Activated CD4-positive, alpha-beta memory T cell treated with anti-CD3 and anti-CD28 coated beads for 36 hours (primary cell): Measurements from ENCODE around the gene CLTB. TPM values are rescaled to one million over a fixed set of nuclear protein-coding genes. Genes with fewer than 3 reads are reported as not detected.
"Not testable (repeated sequence)": the region's sequence is repeated elsewhere in the genome, so short reads cannot be mapped to it uniquely, and the experiment has no call there.

Source experiments
- CTCF ChIA-PET: fragments of 350-600 bp; sonication (Branson Sonifier 250); formaldehyde crosslinking; loops from one replicate; lab custom pipeline; 2021; ENCODE audit warnings: antibody characterized with exemption, inconsistent platforms; lab: Charles Lee
- POLR2A ChIA-PET: fragments of 350-600 bp; sonication (Branson Sonifier 250); formaldehyde crosslinking; loops from one replicate; lab custom pipeline; 2021; ENCODE audit warnings: antibody characterized with exemption; lab: Charles Lee
- DNase-seq: peaks from one replicate; pipeline ENCODE4 v3.0.0-alpha.2; 2020
- H3K27ac Mint-ChIP-seq: one replicate; pipeline ENCODE4 v1.8.0; 2021; ENCODE audit warnings: mixed read lengths
- H3K27me3 Mint-ChIP-seq: one replicate; pipeline ENCODE4 v1.8.0; 2021; ENCODE audit warnings: mixed read lengths
- H3K36me3 Mint-ChIP-seq: one replicate; pipeline ENCODE4 v1.8.0; 2021; ENCODE audit warnings: mixed read lengths
- H3K4me1 Mint-ChIP-seq: one replicate; pipeline ENCODE4 v1.8.0; 2021; ENCODE audit warnings: low read depth, mixed read lengths
- H3K4me3 Mint-ChIP-seq: one replicate; pipeline ENCODE4 v1.8.0; 2021; ENCODE audit warnings: mild to moderate bottlenecking, mixed read lengths
- H3K9me3 Mint-ChIP-seq: one replicate; pipeline ENCODE4 v1.8.0; 2021; ENCODE audit warnings: mixed read lengths
- intact Hi-C: fragments of 100-400 bp; cut with micrococcal nuclease; formaldehyde crosslinking; loops from one replicate; pipeline ENCODE4 v1.15.1; 2023
- total RNA-seq, 2 experiments: library from RNA; stranded (reverse); gene quantifications; one replicate each; pipeline ENCODE4 v1.2.3, GENCODE V29; 2021

The CLTB gene
- total RNA-seq, 2 experiments from 2014 or later = 51.5 to 57.0 TPM

GRCh38 chr5:176446028-176446665 is 29.8 kb upstream of the CLTB start:
- intact Hi-C loops = loop anchor here (5.0 kb wide), 1 partner anchor 789 kb away; the partner anchor contains the start of gene HRH2
- no peak for DNase-seq
- CTCF ChIA-PET = interaction anchor here (1.2 to 5.7 kb wide), 3 partner anchors 29 to 91 kb away, joined by 4 to 49 read pairs (median 33); partner anchors contain the start of genes CLTB and RNF44
- Mint-ChIP-seq H3K36me3 (peaks cover 6% of the 10 kb centered on the region), H3K4me1 (peaks cover 21% of the 10 kb centered on the region), H3K27ac (no peak overlapping the region), H3K9me3 (no peaks in the 10 kb centered on the region), H3K27me3 (no peaks in the 10 kb centered on the region), H3K4me3 (no peak overlapping the region)
- POLR2A ChIA-PET = interaction anchor here (2.7 kb wide), 1 partner anchor 91 kb away, joined by 12 read pairs; the partner anchor contains the start of gene RNF44

GRCh38 chr5:176444742-176445141 is 28.4 kb upstream of the CLTB start:
- Mint-ChIP-seq H3K4me3 (no peak overlapping the region), H3K36me3 (peaks cover 6% of the 10 kb centered on the region), H3K4me1 (peaks cover 12% of the 10 kb centered on the region), H3K27ac (no peak overlapping the region), H3K27me3 (peaks cover 2% of the 10 kb centered on the region), H3K9me3 (no peaks in the 10 kb centered on the region)
- intact Hi-C loops = loop anchor here (5.0 kb wide), 1 partner anchor 787 kb away; the partner anchor contains the start of gene HRH2
- ChIA-PET POLR2A (no interaction called here), CTCF (no interaction called here)
- no peak for DNase-seq

- H3K4me1 Mint-ChIP-seq, H3K36me3 Mint-ChIP-seq, H3K9me3 Mint-ChIP-seq, intact Hi-C loops, POLR2A ChIA-PET, H3K27ac Mint-ChIP-seq, H3K27me3 Mint-ChIP-seq, DNase-seq, H3K4me3 Mint-ChIP-seq: not testable (repeated sequence)
- CTCF ChIA-PET = interaction anchor here (0.6 kb wide), 1 partner anchor 50 kb away, joined by 3 read pairs; no protein-coding TSS in a partner anchor
Observed at GRCh38 chr5:176442911-176443310, 26.6 kb upstream of the CLTB start.

GRCh38 chr5:176441921-176442323 is 25.6 kb upstream of the CLTB start:
- DNase-seq = no peak
- ChIA-PET POLR2A (no interaction called here), CTCF (no interaction called here)
- intact Hi-C loops = no loop called here
- peaks cover 9% of the 10 kb centered on the region for H3K4me1 Mint-ChIP-seq
- H3K4me3 Mint-ChIP-seq = no peak overlapping the region
- no peak overlapping the region for H3K27ac Mint-ChIP-seq
- H3K27me3 Mint-ChIP-seq = peaks cover 2% of the 10 kb centered on the region
- no peaks in the 10 kb centered on the region for H3K36me3 Mint-ChIP-seq
- no peaks in the 10 kb centered on the region for H3K9me3 Mint-ChIP-seq

GRCh38 chr5:176440927-176441706 is 24.8 kb upstream of the CLTB start:
- ChIA-PET CTCF (no interaction called here), POLR2A (no interaction called here)
- no peaks in the 10 kb centered on the region for H3K9me3 Mint-ChIP-seq
- H3K4me1 Mint-ChIP-seq = peaks cover 11% of the 10 kb centered on the region
- no peak overlapping the region for H3K4me3 Mint-ChIP-seq
- DNase-seq = no peak
- no peak overlapping the region for H3K27ac Mint-ChIP-seq
- intact Hi-C loops = no loop called here
- H3K27me3 Mint-ChIP-seq = peaks cover 2% of the 10 kb centered on the region
- H3K36me3 Mint-ChIP-seq = no peaks in the 10 kb centered on the region

- Mint-ChIP-seq H3K27me3 (peaks cover 2% of the 10 kb centered on the region), H3K36me3 (no peaks in the 10 kb centered on the region), H3K27ac (no peak overlapping the region), H3K4me1 (peaks cover 11% of the 10 kb centered on the region), H3K9me3 (no peaks in the 10 kb centered on the region), H3K4me3 (no peak overlapping the region)
- POLR2A ChIA-PET = interaction anchor here (0.7 kb wide), 1 partner anchor 13 kb away, joined by 3 read pairs; no protein-coding TSS in a partner anchor
- intact Hi-C loops = no loop called here
- DNase-seq = no peak
- CTCF ChIA-PET = interaction anchor here (0.7 to 1.7 kb wide), 4 partner anchors 8 to 709 kb away, joined by 3 to 8 read pairs (median 3); partner anchors contain the start of gene FAF2
Observed at GRCh38 chr5:176438959-176439757, 22.8 kb upstream of the CLTB start.

- Mint-ChIP-seq H3K27ac (no peak overlapping the region), H3K27me3 (peaks cover 2% of the 10 kb centered on the region), H3K4me3 (peak overlapping the region; percentile 48), H3K4me1 (peaks cover 11% of the 10 kb centered on the region), H3K9me3 (no peaks in the 10 kb centered on the region), H3K36me3 (no peaks in the 10 kb centered on the region)
- POLR2A ChIA-PET = interaction anchor here (1.0 kb wide), 1 partner anchor 17 kb away, joined by 6 read pairs; no protein-coding TSS in a partner anchor
- intact Hi-C loops = loop anchor here (1.0 kb wide), 1 partner anchor 12 kb away; the partner anchor contains the start of gene FAF2
- DNase-seq = peak; percentile 29
- CTCF ChIA-PET = interaction anchor here (0.7 to 1.4 kb wide), 2 partner anchors 11 to 94 kb away, joined by 3 to 14 read pairs; partner anchors contain the start of gene FAF2
Observed at GRCh38 chr5:176436656-176437055, 20.3 kb upstream of the CLTB start.

GRCh38 chr5:176432707-176433106 is 16.4 kb upstream of the CLTB start:
- intact Hi-C loops = no loop called here
- peaks cover 11% of the 10 kb centered on the region for H3K4me1 Mint-ChIP-seq
- no peak for DNase-seq
- ChIA-PET CTCF (interaction anchor here (2.1 kb wide), 1 partner anchor 16 kb away, joined by 9 read pairs; the partner anchor contains the start of gene CLTB), POLR2A (no interaction called here)
- no peaks in the 10 kb centered on the region for H3K9me3 Mint-ChIP-seq
- no peaks in the 10 kb centered on the region for H3K36me3 Mint-ChIP-seq
- no peaks in the 10 kb centered on the region for H3K27me3 Mint-ChIP-seq
- no peak overlapping the region for H3K27ac Mint-ChIP-seq
- no peak overlapping the region for H3K4me3 Mint-ChIP-seq

GRCh38 chr5:176429972-176430371 is 13.6 kb upstream of the CLTB start:
- CTCF ChIA-PET = no interaction called here
- peaks cover 2% of the 10 kb centered on the region for H3K36me3 Mint-ChIP-seq
- POLR2A ChIA-PET = no interaction called here
- H3K4me3 Mint-ChIP-seq = no peak overlapping the region
- H3K27me3 Mint-ChIP-seq = peaks cover 1% of the 10 kb centered on the region
- H3K9me3 Mint-ChIP-seq = peaks cover 5% of the 10 kb centered on the region
- intact Hi-C loops = no loop called here
- no peak overlapping the region for H3K27ac Mint-ChIP-seq
- H3K4me1 Mint-ChIP-seq = no peaks in the 10 kb centered on the region
- DNase-seq = no peak

GRCh38 chr5:176427971-176428370 is 11.6 kb upstream of the CLTB start:
- POLR2A ChIA-PET = no interaction called here
- CTCF ChIA-PET = no interaction called here
- Mint-ChIP-seq H3K27me3 (peaks cover 5% of the 10 kb centered on the region), H3K27ac (no peak overlapping the region), H3K4me1 (no peaks in the 10 kb centered on the region), H3K9me3 (peaks cover 5% of the 10 kb centered on the region), H3K36me3 (peaks cover 2% of the 10 kb centered on the region), H3K4me3 (no peak overlapping the region)
- intact Hi-C loops = no loop called here
- no peak for DNase-seq

GRCh38 chr5:176426876-176427275 is 10.5 kb upstream of the CLTB start:
- ChIA-PET POLR2A (no interaction called here), CTCF (interaction anchor here (1.1 to 1.3 kb wide), 2 partner anchors 10 to 21 kb away, joined by 3 read pairs; partner anchors contain the start of gene FAF2)
- Mint-ChIP-seq H3K36me3 (peaks cover 2% of the 10 kb centered on the region), H3K9me3 (peaks cover 5% of the 10 kb centered on the region), H3K27me3 (peaks cover 5% of the 10 kb centered on the region), H3K4me3 (no peak overlapping the region), H3K4me1 (no peaks in the 10 kb centered on the region), H3K27ac (no peak overlapping the region)
- intact Hi-C loops = no loop called here
- DNase-seq = no peak
